GM03348 (cell line): ENCODE data around the gene RTL1.

Experiments used
- DNase-seq: peaks from one replicate; pipeline ENCODE4 v3.0.0; 2012; ENCODE audit warnings: low spot score

RTL1 gene

GRCh38 chr14:100882026-100882967, 21.2 kb downstream of the RTL1 start:
- DNase-seq = no peak

- DNase-seq = no peak
Measured at GRCh38 chr14:100881211-100882025, 22.1 kb downstream of the RTL1 start.

- no peak for DNase-seq
Measured at GRCh38 chr14:100880271-100881101, 23.0 kb downstream of the RTL1 start.

- no peak for DNase-seq
Measured at GRCh38 chr14:100879782-100880181, 23.7 kb downstream of the RTL1 start.

- no peak for DNase-seq
Measured at GRCh38 chr14:100879194-100879593, 24.3 kb downstream of the RTL1 start.

- DNase-seq = no peak
Measured at GRCh38 chr14:100878271-100879146, 25.0 kb downstream of the RTL1 start.

GRCh38 chr14:100875861-100876590, 27.5 kb downstream of the RTL1 start:
- no peak for DNase-seq

- DNase-seq = no peak
Measured at GRCh38 chr14:100875126-100875525, 28.4 kb downstream of the RTL1 start.

GRCh38 chr14:100874411-100875091, 29.0 kb downstream of the RTL1 start:
- no peak for DNase-seq

GRCh38 chr14:100874051-100874410, 29.5 kb downstream of the RTL1 start:
- no peak for DNase-seq

GRCh38 chr14:100873096-100873482, 30.4 kb downstream of the RTL1 start:
- DNase-seq = peak; percentile 41

GRCh38 chr14:100872259-100873095, 31.0 kb downstream of the RTL1 start:
- no peak for DNase-seq

- DNase-seq = peak; percentile 59
Measured at GRCh38 chr14:100871234-100872186, 32.0 kb downstream of the RTL1 start.

GRCh38 chr14:100868621-100869370, 34.7 kb downstream of the RTL1 start:
- DNase-seq = no peak

GRCh38 chr14:100867631-100868315, 35.7 kb downstream of the RTL1 start:
- no peak for DNase-seq
